ENCODE data around the gene IDH2.

The IDH2 gene

DNA sequence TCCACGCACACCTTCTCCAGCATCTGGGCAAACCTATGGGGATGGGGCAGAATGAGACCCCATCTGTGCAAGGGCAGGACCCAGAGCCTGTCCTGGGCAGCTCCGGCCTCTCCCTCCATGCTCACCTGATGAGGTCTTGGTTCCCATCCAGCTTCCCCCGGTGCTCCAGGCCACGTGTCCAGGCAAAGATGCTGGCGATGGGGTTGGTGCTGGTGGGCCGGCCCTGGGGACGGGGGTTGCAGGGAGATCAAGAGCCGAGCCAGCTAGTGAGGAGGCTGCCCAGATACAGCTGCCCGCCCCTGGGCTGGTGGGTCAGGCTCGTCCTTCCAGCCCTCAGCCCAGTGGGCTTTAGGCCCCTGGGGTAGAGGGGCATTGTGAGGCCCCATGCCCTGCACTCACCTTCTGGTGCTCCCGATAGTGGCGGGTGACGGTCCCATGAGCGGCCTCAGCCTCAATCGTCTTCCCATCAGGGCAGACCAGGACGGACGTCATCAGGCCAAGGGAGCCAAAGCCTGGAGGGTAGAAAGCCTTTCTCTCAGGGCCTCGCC is 17.3 kb downstream of the IDH2 start:
- H3K36me3 ChIP-seq (ENCODE audit: control insufficient read depth in 2 of 2, insufficient read depth in 2 of 2, low read length in 2 of 2): peaks cover 41 to 56% of the 10 kb centered on the region in 2 donors
- H3K9me3 ChIP-seq (ENCODE audit: control insufficient read depth in 2 of 2, low read length in 2 of 2): no peaks in the 10 kb centered on the region
- no peak overlapping the region for H3K9ac ChIP-seq (ENCODE audit: low read depth in 1 of 2, low read length in 2 of 2)
- H3K27me3 ChIP-seq (ENCODE audit: control insufficient read depth in 2 of 2, insufficient read depth in 2 of 2, low read length in 2 of 2): no peaks in the 10 kb centered on the region
- no peaks in the 10 kb centered on the region for H3K4me1 ChIP-seq (ENCODE audit: control insufficient read depth in 2 of 2, insufficient read depth in 2 of 2, low read length in 2 of 2)
- H3K27ac ChIP-seq (ENCODE audit: low read depth in 2 of 2, low read length in 2 of 2): no peak overlapping the region
- H3K4me3 ChIP-seq (ENCODE audit: low read length in 2 of 2): no peak overlapping the region

DNA sequence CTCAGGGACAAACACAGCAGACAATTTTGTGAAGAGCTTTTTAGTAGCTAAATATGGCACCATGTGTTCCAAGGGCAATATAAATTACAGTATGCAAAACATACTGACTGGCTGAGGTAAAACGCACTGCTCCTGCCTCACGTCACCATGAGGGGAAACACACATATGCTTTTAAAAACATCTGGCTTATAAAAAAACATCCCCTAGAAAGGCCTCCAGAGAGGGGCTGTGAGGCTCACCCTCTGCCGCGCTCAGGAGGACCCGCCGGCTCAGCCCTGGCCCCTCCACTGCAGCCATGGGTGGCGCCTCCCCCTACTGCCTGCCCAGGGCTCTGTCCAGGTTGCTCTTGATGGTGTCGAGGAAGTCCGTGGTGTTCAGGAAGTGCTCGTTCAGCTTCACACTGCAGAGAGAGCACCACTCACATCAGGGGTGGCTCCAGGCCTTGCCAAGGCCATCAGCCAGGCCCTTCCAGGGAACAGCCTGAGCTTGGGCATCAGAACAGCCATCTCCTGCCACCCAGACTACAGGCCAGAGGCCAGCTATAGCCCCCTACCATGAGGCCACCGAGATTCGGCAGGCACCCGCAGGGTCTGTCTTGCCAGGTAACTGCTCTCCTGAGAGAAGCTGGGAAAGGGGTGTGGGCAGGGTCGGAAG is 18.2 kb downstream of the IDH2 start:
- H3K36me3 ChIP-seq (ENCODE audit: control insufficient read depth in 2 of 2, insufficient read depth in 2 of 2, low read length in 2 of 2): peaks cover 38 to 57% of the 10 kb centered on the region in 2 donors

DNA sequence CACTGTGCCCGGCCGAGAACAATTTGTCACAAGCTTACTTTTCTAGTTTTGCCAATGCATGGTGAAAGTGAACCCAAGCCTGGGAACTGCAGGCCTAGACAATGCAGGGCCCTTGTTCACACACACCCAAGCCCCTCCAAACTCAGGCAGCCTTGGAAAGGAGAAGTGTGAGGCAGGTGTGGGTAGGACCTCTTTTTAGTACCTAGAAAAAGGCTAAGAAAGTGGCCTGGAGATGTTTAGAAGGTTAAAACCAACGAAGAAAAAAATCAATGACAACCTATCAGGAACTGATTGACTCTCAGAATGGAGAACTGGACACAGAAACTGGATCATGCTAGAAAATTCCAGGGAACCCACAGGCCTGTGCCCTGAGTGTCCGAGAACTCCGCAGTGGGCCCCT is 18.8 kb downstream of the IDH2 start:
- Histone ChIP-seq H3K36me3 (ENCODE audit: control insufficient read depth in 2 of 2, insufficient read depth in 2 of 2, low read length in 2 of 2) (peaks cover 42 to 60% of the 10 kb centered on the region in 2 donors), H3K4me3 (ENCODE audit: low read length in 2 of 2) (no peak overlapping the region), H3K27ac (ENCODE audit: low read depth in 2 of 2, low read length in 2 of 2) (no peak overlapping the region), H3K9ac (ENCODE audit: low read depth in 1 of 2, low read length in 2 of 2) (no peak overlapping the region), H3K4me1 (ENCODE audit: control insufficient read depth in 2 of 2, insufficient read depth in 2 of 2, low read length in 2 of 2) (no peaks in the 10 kb centered on the region), H3K27me3 (ENCODE audit: control insufficient read depth in 2 of 2, insufficient read depth in 2 of 2, low read length in 2 of 2) (no peaks in the 10 kb centered on the region), H3K9me3 (ENCODE audit: control insufficient read depth in 2 of 2, low read length in 2 of 2) (no peaks in the 10 kb centered on the region)

More for the DNA sequence above, 18.2 kb downstream of the IDH2 start:
- Histone ChIP-seq H3K4me1 (ENCODE audit: control insufficient read depth in 2 of 2, insufficient read depth in 2 of 2, low read length in 2 of 2) (no peaks in the 10 kb centered on the region), H3K9me3 (ENCODE audit: control insufficient read depth in 2 of 2, low read length in 2 of 2) (no peaks in the 10 kb centered on the region), H3K27ac (ENCODE audit: low read depth in 2 of 2, low read length in 2 of 2) (no peak overlapping the region), H3K4me3 (ENCODE audit: low read length in 2 of 2) (no peak overlapping the region), H3K27me3 (ENCODE audit: control insufficient read depth in 2 of 2, insufficient read depth in 2 of 2, low read length in 2 of 2) (no peaks in the 10 kb centered on the region), H3K9ac (ENCODE audit: low read depth in 1 of 2, low read length in 2 of 2) (no peak overlapping the region)

DNA sequence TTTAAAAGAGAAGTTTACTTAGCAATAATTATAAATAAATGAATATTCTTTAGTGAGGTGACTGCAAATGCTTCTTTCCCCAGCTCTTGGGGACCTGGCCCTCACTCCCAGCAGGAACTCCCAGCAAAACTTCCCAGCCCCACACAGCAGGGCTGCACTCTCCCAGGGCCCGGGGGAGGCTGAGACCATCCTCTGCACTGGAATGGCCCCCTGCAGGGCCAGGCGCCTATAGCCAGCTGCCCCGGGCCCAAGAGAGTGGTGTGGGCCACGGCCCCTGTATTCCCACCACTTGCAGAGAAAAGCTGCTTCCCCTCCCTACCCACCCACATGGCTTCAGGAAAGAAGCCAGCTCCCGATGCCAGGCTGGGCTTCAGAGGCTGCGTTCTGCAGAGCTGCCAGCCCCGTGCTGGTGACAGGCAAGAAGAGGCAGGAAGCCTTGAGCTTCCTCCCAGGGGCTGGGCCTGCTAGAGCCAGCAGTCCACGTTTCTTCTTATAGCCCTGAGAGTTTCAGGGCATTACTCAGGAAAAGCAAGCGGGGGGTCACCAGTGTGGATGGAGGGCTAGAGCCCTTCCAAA is 20.0 kb downstream of the IDH2 start:
- no peak overlapping the region for H3K27ac ChIP-seq (ENCODE audit: low read depth in 2 of 2, low read length in 2 of 2)
- no peak overlapping the region for H3K4me3 ChIP-seq (ENCODE audit: low read length in 2 of 2)
- H3K9me3 ChIP-seq (ENCODE audit: control insufficient read depth in 2 of 2, low read length in 2 of 2): no peaks in the 10 kb centered on the region
- H3K36me3 ChIP-seq (ENCODE audit: control insufficient read depth in 2 of 2, insufficient read depth in 2 of 2, low read length in 2 of 2): peaks cover 44 to 56% of the 10 kb centered on the region in 2 donors
- H3K9ac ChIP-seq (ENCODE audit: low read depth in 1 of 2, low read length in 2 of 2): no peak overlapping the region
- H3K27me3 ChIP-seq (ENCODE audit: control insufficient read depth in 2 of 2, insufficient read depth in 2 of 2, low read length in 2 of 2): no peaks in the 10 kb centered on the region
- H3K4me1 ChIP-seq (ENCODE audit: control insufficient read depth in 2 of 2, insufficient read depth in 2 of 2, low read length in 2 of 2): no peaks in the 10 kb centered on the region

DNA sequence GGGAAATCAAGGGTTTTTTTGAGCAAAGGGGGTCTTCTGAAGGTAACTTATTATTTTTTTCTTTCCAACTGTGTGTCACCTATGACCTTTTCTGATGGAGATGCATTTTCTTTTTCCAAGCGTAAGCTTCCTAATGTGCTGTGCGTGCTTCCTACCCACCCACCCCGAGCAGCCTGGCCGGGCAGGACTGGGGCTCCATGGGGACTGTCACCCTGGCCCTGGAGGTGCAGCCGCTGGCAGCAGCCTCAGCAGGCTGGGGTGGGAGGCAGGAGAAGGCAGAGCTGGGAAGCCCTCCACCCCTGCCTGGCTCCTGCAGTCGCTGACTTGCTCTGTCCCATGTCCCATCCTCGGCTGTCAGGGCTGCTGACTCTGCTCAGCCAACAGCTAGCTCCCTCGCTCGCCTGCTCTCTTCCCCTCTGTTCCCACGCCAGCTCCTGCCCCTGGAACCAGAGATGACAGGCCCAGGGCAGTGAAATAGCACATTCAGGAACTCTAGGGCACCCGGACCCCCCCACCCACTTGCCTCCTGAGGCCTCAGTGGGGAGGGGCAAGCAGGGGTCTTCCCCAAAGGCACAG is 21.4 kb downstream of the IDH2 start:
- H3K4me3 ChIP-seq (ENCODE audit: low read length in 2 of 2): no peak overlapping the region
- no peaks in the 10 kb centered on the region for H3K4me1 ChIP-seq (ENCODE audit: control insufficient read depth in 2 of 2, insufficient read depth in 2 of 2, low read length in 2 of 2)
- H3K36me3 ChIP-seq (ENCODE audit: control insufficient read depth in 2 of 2, insufficient read depth in 2 of 2, low read length in 2 of 2): peaks cover 47 to 52% of the 10 kb centered on the region in 2 donors
- H3K9ac ChIP-seq (ENCODE audit: low read depth in 1 of 2, low read length in 2 of 2): no peak overlapping the region
- no peaks in the 10 kb centered on the region for H3K27me3 ChIP-seq (ENCODE audit: control insufficient read depth in 2 of 2, insufficient read depth in 2 of 2, low read length in 2 of 2)
- no peaks in the 10 kb centered on the region for H3K9me3 ChIP-seq (ENCODE audit: control insufficient read depth in 2 of 2, low read length in 2 of 2)
- H3K27ac ChIP-seq (ENCODE audit: low read depth in 2 of 2, low read length in 2 of 2): no peak overlapping the region

DNA sequence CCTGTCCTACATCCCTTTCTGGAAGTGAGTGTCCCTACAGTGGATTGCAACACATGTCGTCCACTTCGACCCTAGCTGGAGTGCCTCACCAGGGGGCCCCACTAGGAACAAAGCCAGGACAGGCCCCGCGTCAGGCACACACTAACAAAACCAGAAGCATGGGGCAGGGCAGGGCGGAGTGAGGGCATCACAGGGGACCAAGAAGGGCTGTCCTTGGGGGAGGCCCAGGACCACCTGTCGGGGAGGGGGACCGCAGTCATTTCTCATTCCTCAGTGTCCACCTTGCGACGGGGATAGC is 21.9 kb downstream of the IDH2 start:
- Histone ChIP-seq H3K9ac (ENCODE audit: low read depth in 1 of 2, low read length in 2 of 2) (no peak overlapping the region), H3K4me1 (ENCODE audit: control insufficient read depth in 2 of 2, insufficient read depth in 2 of 2, low read length in 2 of 2) (no peaks in the 10 kb centered on the region), H3K36me3 (ENCODE audit: control insufficient read depth in 2 of 2, insufficient read depth in 2 of 2, low read length in 2 of 2) (peaks cover 49 to 51% of the 10 kb centered on the region in 2 donors), H3K9me3 (ENCODE audit: control insufficient read depth in 2 of 2, low read length in 2 of 2) (no peaks in the 10 kb centered on the region), H3K27ac (ENCODE audit: low read depth in 2 of 2, low read length in 2 of 2) (no peak overlapping the region), H3K27me3 (ENCODE audit: control insufficient read depth in 2 of 2, insufficient read depth in 2 of 2, low read length in 2 of 2) (no peaks in the 10 kb centered on the region), H3K4me3 (ENCODE audit: low read length in 2 of 2) (no peak overlapping the region)

DNA sequence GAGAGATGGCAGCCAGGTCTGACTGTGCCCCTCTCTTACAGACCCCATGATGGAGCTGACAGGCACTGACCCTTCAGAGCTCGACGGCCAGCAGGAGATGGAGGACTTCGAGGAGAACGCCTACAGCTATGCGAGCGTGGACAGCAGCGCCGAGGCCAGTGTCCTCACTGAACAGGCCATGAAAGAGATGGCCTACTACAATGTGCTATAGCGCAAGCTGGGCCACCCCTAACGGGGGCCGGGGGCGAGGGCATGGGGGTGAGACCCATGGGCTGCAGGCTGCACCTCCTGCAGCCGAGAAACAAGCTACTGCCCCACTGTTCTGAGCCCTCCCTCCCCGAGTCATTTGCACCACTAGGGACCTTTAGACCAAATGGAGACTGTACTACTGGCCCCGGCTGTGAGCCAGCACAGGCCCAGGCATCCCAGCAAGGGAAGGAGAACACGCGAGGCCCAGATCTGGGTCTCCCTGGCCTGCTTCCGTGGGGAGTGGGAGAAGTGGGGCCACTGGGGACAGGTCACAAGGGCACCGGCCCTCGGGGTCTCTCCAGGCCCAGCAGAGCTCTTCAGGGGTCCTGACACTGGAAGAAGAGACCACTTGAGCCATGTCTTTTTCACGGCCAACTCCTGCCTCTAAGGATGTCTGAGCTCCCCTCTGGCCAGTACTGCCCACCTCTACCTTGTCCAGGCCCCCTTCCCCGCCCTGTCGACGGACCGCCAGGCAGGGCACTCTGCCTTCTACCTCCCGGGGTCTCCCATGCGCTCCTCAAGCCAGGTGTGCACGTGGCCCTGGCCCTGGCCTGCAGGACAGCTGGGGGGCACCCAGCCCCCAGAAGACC is 22.4 kb downstream of the IDH2 start:
- Histone ChIP-seq H3K27me3 (ENCODE audit: control insufficient read depth in 2 of 2, insufficient read depth in 2 of 2, low read length in 2 of 2) (no peaks in the 10 kb centered on the region), H3K4me3 (ENCODE audit: low read length in 2 of 2) (no peak overlapping the region), H3K36me3 (ENCODE audit: control insufficient read depth in 2 of 2, insufficient read depth in 2 of 2, low read length in 2 of 2) (peaks cover 44 to 53% of the 10 kb centered on the region in 2 donors), H3K27ac (ENCODE audit: low read depth in 2 of 2, low read length in 2 of 2) (no peak overlapping the region), H3K9ac (ENCODE audit: low read depth in 1 of 2, low read length in 2 of 2) (no peak overlapping the region), H3K4me1 (ENCODE audit: control insufficient read depth in 2 of 2, insufficient read depth in 2 of 2, low read length in 2 of 2) (no peaks in the 10 kb centered on the region), H3K9me3 (ENCODE audit: control insufficient read depth in 2 of 2, low read length in 2 of 2) (no peaks in the 10 kb centered on the region)

DNA sequence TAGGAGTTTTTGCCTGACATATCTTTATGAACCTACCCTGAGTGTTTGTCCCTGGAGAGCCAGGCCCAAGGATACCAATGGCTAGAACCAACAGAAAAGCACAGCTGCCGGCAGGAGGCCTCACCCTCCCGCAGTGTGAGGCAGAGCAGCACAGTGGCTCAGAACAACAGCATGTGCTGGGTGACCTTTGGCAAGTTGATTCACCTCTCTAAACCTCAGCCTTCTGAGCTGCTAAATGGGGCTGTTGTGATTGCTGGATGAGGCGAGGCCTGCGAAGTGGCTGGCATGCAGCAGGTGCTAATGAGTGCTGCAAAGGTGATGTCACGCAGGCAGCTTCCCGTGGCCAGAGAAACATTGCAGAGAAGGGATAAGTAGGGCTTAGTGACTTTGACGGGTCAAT is 23.3 kb downstream of the IDH2 start:
- Histone ChIP-seq H3K27ac (ENCODE audit: low read depth in 2 of 2, low read length in 2 of 2) (no peak overlapping the region), H3K9ac (ENCODE audit: low read depth in 1 of 2, low read length in 2 of 2) (no peak overlapping the region), H3K36me3 (ENCODE audit: control insufficient read depth in 2 of 2, insufficient read depth in 2 of 2, low read length in 2 of 2) (peaks cover 47 to 53% of the 10 kb centered on the region in 2 donors), H3K4me1 (ENCODE audit: control insufficient read depth in 2 of 2, insufficient read depth in 2 of 2, low read length in 2 of 2) (no peaks in the 10 kb centered on the region), H3K4me3 (ENCODE audit: low read length in 2 of 2) (no peak overlapping the region), H3K9me3 (ENCODE audit: control insufficient read depth in 2 of 2, low read length in 2 of 2) (no peaks in the 10 kb centered on the region), H3K27me3 (ENCODE audit: control insufficient read depth in 2 of 2, insufficient read depth in 2 of 2, low read length in 2 of 2) (no peaks in the 10 kb centered on the region)

DNA sequence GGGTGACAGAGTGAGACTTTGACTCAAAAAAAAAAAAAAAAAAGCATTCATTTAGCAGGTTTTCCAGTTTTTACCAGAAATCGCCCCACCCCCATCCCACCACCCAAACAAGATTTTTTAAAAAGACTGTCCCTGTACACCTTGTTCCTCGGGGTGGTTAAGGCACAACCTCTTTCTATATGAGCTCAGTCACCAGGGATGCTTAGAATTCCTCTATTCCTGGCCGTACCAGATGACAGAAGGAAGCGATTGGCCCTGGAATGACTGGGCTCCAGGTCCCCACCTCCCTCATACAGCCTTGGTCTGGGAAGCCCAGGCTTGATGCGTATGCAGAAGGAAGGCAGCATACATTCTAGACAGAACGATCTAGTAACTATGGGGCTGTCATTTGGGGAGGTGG is 25.6 kb downstream of the IDH2 start:
- Histone ChIP-seq H3K27ac (ENCODE audit: low read depth in 2 of 2, low read length in 2 of 2) (no peak overlapping the region), H3K9ac (ENCODE audit: low read depth in 1 of 2, low read length in 2 of 2) (no peak overlapping the region), H3K36me3 (ENCODE audit: control insufficient read depth in 2 of 2, insufficient read depth in 2 of 2, low read length in 2 of 2) (peaks cover 53 to 65% of the 10 kb centered on the region in 2 donors), H3K9me3 (ENCODE audit: control insufficient read depth in 2 of 2, low read length in 2 of 2) (no peaks in the 10 kb centered on the region), H3K4me3 (ENCODE audit: low read length in 2 of 2) (no peak overlapping the region), H3K27me3 (ENCODE audit: control insufficient read depth in 2 of 2, insufficient read depth in 2 of 2, low read length in 2 of 2) (no peaks in the 10 kb centered on the region), H3K4me1 (ENCODE audit: control insufficient read depth in 2 of 2, insufficient read depth in 2 of 2, low read length in 2 of 2) (no peaks in the 10 kb centered on the region)

Data from mucosa of rectum (tissue), 2 donors.